H1 (cell line): ENCODE measurements around the gene CELF6. TPM values are rescaled to one million over a fixed set of nuclear protein-coding genes. Genes with fewer than 3 reads are reported as not detected.

Experiments used
- CTCF ChIA-PET: fragments of 300-600 bp; sonication (Branson Sonifier 250); formaldehyde crosslinking; loops from one replicate; lab custom pipeline; 2021; ENCODE audit not compliant: partially characterized antibody; lab: Charles Lee
- POLR2A ChIA-PET: fragments of 300-600 bp; sonication (Branson Sonifier 250); formaldehyde crosslinking; loops from one replicate; lab custom pipeline; 2021; ENCODE audit warnings: inconsistent platforms; ENCODE audit not compliant: partially characterized antibody; lab: Charles Lee
- DNase-seq, 2 experiments: peaks; one replicate each; pipeline versions ENCODE4 v3.0.0 to v3.0.0-alpha.2; 2010 to 2022; ENCODE audit warnings: low spot score in 2 of 2, low read depth in 1 of 2, mixed read lengths in 1 of 2
- FAIRE-seq: peaks from 2 replicates; lab custom pipeline; 2011; peaks lifted over from hg19 to GRCh38; lab: Jason Lieb, UNC
- H2AFZ ChIP-seq: 2 replicates; pipeline ENCODE4 v1.8.1; 2012; ENCODE audit warnings: low read length, inconsistent platforms
- H2AK5ac ChIP-seq: 2 replicates; pipeline ENCODE4 v1.6.1; 2013; ENCODE audit warnings: low read depth, low read length
- H2BK120ac ChIP-seq: replicated peaks from 2 replicates; pipeline ENCODE3; 2013; ENCODE audit warnings: low read depth, low read length, inconsistent platforms
- H2BK12ac ChIP-seq: 2 replicates; pipeline ENCODE4 v1.6.1; 2013; ENCODE audit warnings: low read depth, low read length
- H2BK15ac ChIP-seq: 2 replicates; pipeline ENCODE4 v1.6.1; 2013; ENCODE audit warnings: low read length
- H2BK20ac ChIP-seq: 2 replicates; pipeline ENCODE4 v1.6.1; 2013; ENCODE audit warnings: low read length
- H2BK5ac ChIP-seq: 2 replicates; pipeline ENCODE4 v1.6.1; 2013; ENCODE audit warnings: low read depth, low read length
- H3K14ac ChIP-seq: 2 replicates; pipeline ENCODE4 v1.6.1; 2013; ENCODE audit warnings: inconsistent platforms; ENCODE audit not compliant: insufficient read length
- H3K18ac ChIP-seq: 2 replicates; pipeline ENCODE4 v1.6.1; 2013; ENCODE audit warnings: low read length; ENCODE audit errors: extremely low read depth
- H3K23ac ChIP-seq: 2 replicates; pipeline ENCODE4 v1.6.1; 2013; ENCODE audit warnings: inconsistent platforms; ENCODE audit not compliant: insufficient read length
- H3K23me2 ChIP-seq: 2 replicates; pipeline ENCODE4 v1.6.1; 2013; ENCODE audit warnings: low read depth, low read length
- H3K27ac ChIP-seq: 2 replicates; pipeline ENCODE4 v1.6.1; 2011; ENCODE audit warnings: low read depth, low read length, inconsistent platforms
- H3K27me3 ChIP-seq, 4 experiments: replicated peaks in 1 of 4; 1 replicate in 1 of 4; 2 replicates in 3 of 4; pipeline versions ENCODE4 v1.6.1 to v1.8.1; 2011 to 2013; ENCODE audit warnings: low read length in 3 of 4, mild to moderate bottlenecking in 3 of 4, inconsistent platforms in 2 of 4, mixed read lengths in 2 of 4, moderate library complexity in 1 of 4; ENCODE audit not compliant: control insufficient read depth in 3 of 4, insufficient read depth in 3 of 4; ENCODE audit errors: extremely low read depth in 1 of 4
- H3K36me3 ChIP-seq, 4 experiments: 2 replicates each; pipeline versions ENCODE4 v1.6.1 to v1.8.1; 2011 to 2013; ENCODE audit warnings: mild to moderate bottlenecking in 4 of 4, low read length in 3 of 4, moderate library complexity in 2 of 4, control low read depth in 1 of 4, inconsistent platforms in 1 of 4; ENCODE audit not compliant: insufficient read depth in 4 of 4, control insufficient read depth in 2 of 4
- H3K4ac ChIP-seq: replicated peaks from 2 replicates; pipeline ENCODE3; 2013; ENCODE audit warnings: low read length, low read depth, mixed read lengths, inconsistent platforms; ENCODE audit not compliant: insufficient read length
- H3K4me1 ChIP-seq, 4 experiments: replicated peaks in 1 of 4; 1 replicate in 1 of 4; 2 replicates in 3 of 4; pipeline versions ENCODE4 v1.6.1 to v1.8.1; 2011 to 2013; ENCODE audit warnings: low read length in 3 of 4, inconsistent platforms in 2 of 4, mixed read lengths in 1 of 4; ENCODE audit not compliant: insufficient read depth in 4 of 4, control insufficient read depth in 3 of 4
- H3K4me2 ChIP-seq, 2 experiments: 2 replicates each; pipeline versions ENCODE4 v1.6.1 to v1.8.1; 2011 to 2013; ENCODE audit warnings: low read depth in 2 of 2, low read length in 2 of 2, control low read depth in 1 of 2, inconsistent platforms in 1 of 2, mild to moderate bottlenecking in 1 of 2; ENCODE audit not compliant: insufficient read depth in 1 of 2
- H3K4me3 ChIP-seq, 4 experiments: fragments of 200-600, 300-600 bp in 1 of 4; sonication (generic), shearing (Covaris generic), sonication (Bioruptor Twin) in 1 of 4; 2 replicates each; pipeline versions ENCODE4 v1.5.1 to v1.8.1; 2011 to 2016; ENCODE audit warnings: low read length in 4 of 4, low read depth in 3 of 4, control low read depth in 2 of 4, inconsistent platforms in 2 of 4, mild to moderate bottlenecking in 2 of 4, mixed read lengths in 1 of 4, moderate library complexity in 1 of 4; ENCODE audit not compliant: insufficient read depth in 2 of 4; ENCODE audit errors: extremely low read depth in 1 of 4
- H3K56ac ChIP-seq: replicated peaks from 2 replicates; pipeline ENCODE3; 2013; ENCODE audit warnings: low read depth, mild to moderate bottlenecking, mixed read lengths, low read length, inconsistent platforms; ENCODE audit not compliant: insufficient read length
- H3K79me1 ChIP-seq: 2 replicates; pipeline ENCODE4 v1.6.1; 2013; ENCODE audit warnings: low read depth, low read length, control low read depth
- H3K79me2 ChIP-seq, 2 experiments: 2 replicates each; pipeline versions ENCODE4 v1.6.1 to v1.8.1; 2012 to 2013; ENCODE audit warnings: low read length in 2 of 2, mild to moderate bottlenecking in 2 of 2, inconsistent platforms in 1 of 2; ENCODE audit not compliant: insufficient read depth in 2 of 2, control insufficient read depth in 1 of 2
- H3K9ac ChIP-seq, 4 experiments: replicated peaks in 1 of 4; 1 replicate in 1 of 4; 2 replicates in 3 of 4; pipeline versions ENCODE4 v1.6.1 to v1.8.1; 2011 to 2013; ENCODE audit warnings: low read depth in 3 of 4, low read length in 3 of 4, control low read depth in 2 of 4, mild to moderate bottlenecking in 2 of 4, moderate library complexity in 2 of 4, inconsistent platforms in 1 of 4; ENCODE audit errors: extremely low read depth in 1 of 4
- H3K9me3 ChIP-seq, 2 experiments: 2 replicates each; pipeline versions ENCODE4 v1.6.1 to v1.8.1; 2012 to 2013; ENCODE audit warnings: mild to moderate bottlenecking in 2 of 2, moderate library complexity in 2 of 2, control low read depth in 1 of 2, inconsistent platforms in 1 of 2, low read depth in 1 of 2, low read length in 1 of 2, mixed read lengths in 1 of 2; ENCODE audit not compliant: insufficient read depth in 2 of 2
- H4K20me1 ChIP-seq, 2 experiments: replicated peaks in 1 of 2; 2 replicates each; pipeline versions ENCODE3 to v1.8.1; 2011 to 2013; ENCODE audit warnings: inconsistent platforms in 2 of 2, low read length in 2 of 2, mild to moderate bottlenecking in 1 of 2; ENCODE audit not compliant: insufficient read depth in 2 of 2, control insufficient read depth in 1 of 2
- H4K5ac ChIP-seq: 2 replicates; pipeline ENCODE4 v1.6.1; 2013; ENCODE audit warnings: low read length, low read depth, mixed read lengths, inconsistent platforms; ENCODE audit not compliant: insufficient read length
- H4K8ac ChIP-seq: 2 replicates; pipeline ENCODE4 v1.8.0; 2013; ENCODE audit warnings: mild to moderate bottlenecking, moderate library complexity, low read length, inconsistent platforms; ENCODE audit not compliant: insufficient read depth; ENCODE audit errors: extremely low read depth
- H4K91ac ChIP-seq: replicated peaks from 2 replicates; pipeline ENCODE3; 2013; ENCODE audit warnings: low read length, mixed read lengths, inconsistent platforms; ENCODE audit not compliant: insufficient read length
- BCL11A ChIP-seq, 2 experiments: IDR thresholded peaks; one replicate each; pipeline ENCODE4 v1.6.1; 2011; ENCODE audit warnings: low read depth in 2 of 2, low read length in 2 of 2, mild to moderate bottlenecking in 2 of 2
- BRCA1 ChIP-seq: IDR thresholded peaks from 2 replicates; pipeline ENCODE4 v1.6.1; 2012; ENCODE audit warnings: low read depth, low read length, improper control_type of control experiment
- EP300 ChIP-seq, 2 experiments: IDR thresholded peaks; 1 replicate in 1 of 2; 2 replicates in 1 of 2; pipeline ENCODE4 v1.6.1; 2011 to 2012; ENCODE audit warnings: low read depth in 2 of 2, low read length in 2 of 2, mild to moderate bottlenecking in 2 of 2, borderline replicate concordance in 1 of 2, inconsistent platforms in 1 of 2, moderate library complexity in 1 of 2
- GTF2F1 ChIP-seq: IDR thresholded peaks from 2 replicates; pipeline ENCODE4 v1.6.1; 2012; ENCODE audit warnings: low read depth, low read length, improper control_type of control experiment, borderline replicate concordance
- HDAC2 ChIP-seq, 2 experiments: fragments of 300-600 bp in 1 of 2; sonication (generic) in 1 of 2; IDR thresholded peaks; 2 replicates each; pipeline ENCODE4 v1.6.1; 2011 to 2012; ENCODE audit warnings: low read depth in 2 of 2, low read length in 2 of 2, mild to moderate bottlenecking in 2 of 2, moderate library complexity in 2 of 2, borderline replicate concordance in 1 of 2, inconsistent platforms in 1 of 2
- KDM1A ChIP-seq: fragments of 200-600, 300-600 bp; sonication (generic); IDR thresholded peaks from 2 replicates; pipeline ENCODE4 v1.7.1; 2016; ENCODE audit warnings: mild to moderate bottlenecking, low read length, borderline replicate concordance
- NANOG ChIP-seq: IDR thresholded peaks from 2 replicates; pipeline ENCODE4 v1.6.1; 2011; ENCODE audit warnings: low read length, low read depth, mild to moderate bottlenecking, inconsistent platforms; ENCODE audit not compliant: insufficient read depth, poor library complexity, severe bottlenecking
- SIN3A ChIP-seq, 2 experiments: IDR thresholded peaks in 1 of 2; conservative IDR thresholded peaks in 1 of 2; 2 replicates each; pipeline ENCODE4 v1.6.1; 2011 to 2012; ENCODE audit warnings: low read length in 2 of 2, improper control_type of control experiment in 1 of 2, low read depth in 1 of 2, mild to moderate bottlenecking in 1 of 2
- SP1 ChIP-seq: IDR thresholded peaks from 2 replicates; pipeline ENCODE4 v1.6.1; 2011; ENCODE audit warnings: low read depth, low read length
- TEAD4 ChIP-seq: IDR thresholded peaks from 2 replicates; pipeline ENCODE4 v1.6.1; 2012; ENCODE audit warnings: low read depth, low read length, inconsistent platforms, mixed read lengths
- WGBS, 2 experiments: shearing (Covaris generic) in 1 of 2; methylation state at CpG; one replicate each; pipeline versions ENCODE4 v1.1.6 to v1.1.7; 2013 to 2015; ENCODE audit warnings: low lambda C conversion rate in 2 of 2, mixed read lengths in 2 of 2, inconsistent platforms in 1 of 2, low coverage in 1 of 2, missing lambda C conversion rate in 1 of 2; ENCODE audit not compliant: insufficient replicate concordance in 2 of 2, insufficient coverage in 1 of 2, insufficient read length in 1 of 2; ENCODE audit errors: extremely low coverage in 1 of 2, missing lambda C conversion rate in 1 of 2; 5-methylcytosine and 5-hydroxymethylcytosine counted together
- polyA plus RNA-seq, 7 experiments: library from polyadenylated mRNA; depleted of rRNA in 3 of 7; stranded (reverse) in 5 of 7; unstranded in 2 of 7; fragments of >200 nt in 5 of 7; fragments of 200-250 nt in 2 of 7; gene quantifications; 1 replicate in 5 of 7; 2 replicates in 1 of 7; 4 replicates in 1 of 7; pipeline versions ENCODE4 v1.2.1 to v1.2.3, GENCODE V29; 2011 to 2013; ENCODE audit warnings: missing spikeins in 2 of 7, mixed read lengths in 2 of 7
- total RNA-seq: library from RNA; stranded (reverse); fragmentation: NEBNext Ultra II Directional; extraction: Animal tissue kit (Norgen Biotek cat#: 25700); gene quantifications from 2 replicates; pipeline ENCODE4 v1.2.1, GENCODE V29; 2021

Gene CELF6
- total and polyA plus RNA-seq, 2 of the 8 experiments (the other 6 are each of a cell fraction or from before 2014, with no cell fraction given): 0.09 to 0.19 TPM

DNA sequence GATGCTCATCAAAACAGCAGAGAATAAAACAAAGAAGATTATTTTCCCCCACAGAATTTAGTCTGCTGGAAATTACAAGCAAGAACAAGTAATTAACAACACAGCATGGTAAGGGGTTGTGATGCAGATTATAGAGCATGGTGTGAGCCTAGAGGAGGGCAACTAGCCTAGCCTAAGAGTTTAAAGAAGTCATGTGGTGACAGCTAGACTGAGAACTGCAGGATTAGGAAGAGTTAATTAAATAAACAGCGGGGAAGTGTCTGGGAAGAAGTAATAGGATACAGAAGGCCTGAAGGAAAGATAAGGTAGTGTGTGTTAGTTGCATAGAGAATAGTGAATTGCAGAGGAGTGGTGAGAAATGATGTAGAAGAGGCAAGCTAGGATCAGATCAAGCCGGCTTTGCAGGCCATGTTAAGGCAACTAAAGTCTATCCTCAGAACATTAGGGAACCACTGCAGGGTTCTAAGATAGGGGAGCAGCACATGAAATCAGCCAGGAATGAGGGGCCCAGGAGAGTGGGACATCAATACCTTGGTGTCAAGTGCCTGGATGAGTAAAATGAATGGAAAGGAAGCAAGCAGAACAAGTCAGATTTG, 77.1 kb downstream of the CELF6 start:
- H4K8ac ChIP-seq: no peak overlapping the region
- no peak overlapping the region for H3K4ac ChIP-seq
- H3K23me2 ChIP-seq: no peaks in the 10 kb centered on the region
- no peak overlapping the region for H3K23ac ChIP-seq
- H3K79me1 ChIP-seq: no peaks in the 10 kb centered on the region
- H3K4me3 ChIP-seq: no peak overlapping the region
- WGBS, 2 experiments: 43% methylated on average over 2 of the region's 2 CpGs; no CpG with 5 or more reads in 1 of the 2 experiments
- no peak overlapping the region for H4K91ac ChIP-seq
- H3K79me2 ChIP-seq: no peaks in the 10 kb centered on the region
- H2BK120ac ChIP-seq: no peak overlapping the region
- H3K27ac ChIP-seq: no peak overlapping the region
- H4K20me1 ChIP-seq: peaks cover 15 to 18% of the 10 kb centered on the region in 2 experiments
- no peak overlapping the region for H3K14ac ChIP-seq
- FAIRE-seq (peak; percentile 19), DNase-seq (no peak)
- no peak overlapping the region for H3K56ac ChIP-seq
- H3K18ac ChIP-seq: no peak overlapping the region
- H3K36me3 ChIP-seq: peaks cover 3 to 39% (median 15%) of the 10 kb centered on the region in 4 experiments; a peak in 6 of 8 replicates
- no peak overlapping the region for H2BK20ac ChIP-seq
- no peaks in the 10 kb centered on the region for H3K9me3 ChIP-seq
- no peak overlapping the region for H3K9ac ChIP-seq
- no peak overlapping the region; a peak in 1 of 4 replicates for H3K4me2 ChIP-seq
- no peak overlapping the region for H2BK5ac ChIP-seq
- ChIA-PET POLR2A (interaction anchor here (2.2 to 6.3 kb wide), 2 partner anchors 12 to 16 kb away, joined by 7 to 66 read pairs; partner anchors contain the start of gene PKM), CTCF (interaction anchor here (0.9 to 4.8 kb wide), 6 partner anchors 9 to 43 kb away, joined by 3 to 28 read pairs (median 5); partner anchors contain the start of genes GRAMD2A and PKM)
- H4K5ac ChIP-seq: no peak overlapping the region
- H3K4me1 ChIP-seq: peaks cover 0 to 7% (median 0%) of the 10 kb centered on the region in 4 experiments; a peak in 2 of 7 replicates
- no peak overlapping the region for H2AFZ ChIP-seq
- no peak overlapping the region for H2AK5ac ChIP-seq
- H2BK15ac ChIP-seq: no peak overlapping the region
- H3K27me3 ChIP-seq: peaks cover 25 to 65% (median 51%) of the 10 kb centered on the region in 4 experiments
- H2BK12ac ChIP-seq: no peak overlapping the region
- TF ChIP-seq GTF2F1 (no peak), BCL11A (IDR thresholded peaks at IDR 0.05; ENCODE audit: low read depth in 2 of 2, low read length in 2 of 2) (peak; percentile 95 to 97), KDM1A (peak; percentile 62; the same call in 1 of the 2 replicates), SP1 (peak; percentile 58), TEAD4 (peak; percentile 17; the same call in 1 of the 2 replicates), BRCA1 (no peak), EP300 (IDR thresholded peaks at IDR 0.05; ENCODE audit: borderline replicate concordance in 1 of 2, low read depth in 2 of 2, low read length in 2 of 2) (peak in 1 of 2 experiments; percentile 53; a peak in 1 of 3 replicates), NANOG (peak; percentile 84), HDAC2 (IDR thresholded peaks at IDR 0.05; ENCODE audit: borderline replicate concordance in 1 of 2, low read depth in 2 of 2, low read length in 2 of 2) (peak in 1 of 2 experiments; percentile 72; a peak in 1 of 4 replicates), SIN3A (conservative IDR thresholded peaks at IDR 0.05 in 1 of 2, IDR thresholded peaks at IDR 0.05 in 1 of 2; ENCODE audit: low read depth in 1 of 2, low read length in 2 of 2) (0 out of 4 replicates have a peak, but pooled peaks of 1 of the 2 experiments have one; percentile 40)
